GM12892 (cell line): Measurements from ENCODE around the gene PDGFB.

Experiments used
- POLR2A ChIP-seq: IDR thresholded peaks from 2 replicates; pipeline ENCODE4 v1.6.1; 2011; ENCODE audit warnings: low read depth, low read length, control low read depth
- POLR2AphosphoS5 ChIP-seq: IDR thresholded peaks from 2 replicates; pipeline ENCODE4 v1.6.1; 2011; ENCODE audit warnings: low read depth, low read length, control low read depth

GRCh38 chr22:39209756-39210155 lies 35.0 kb downstream of the PDGFB start:
- TF ChIP-seq POLR2A (no peak), POLR2AphosphoS5 (no peak)
